HEK293 (cell line): ENCODE measurements around the gene CCDC40.
A peak's percentile ranks its signal among the peaks of the same experiment; 100 is the strongest.

ENCODE experiments used
- IKZF3 ChIP-seq: fragments of 450-650 bp; IDR thresholded peaks from 2 replicates; pipeline ENCODE4 v1.5.0; 2018; ENCODE audit warnings: missing biosample characterization, mild to moderate bottlenecking, missing genetic modification characterization, moderate library complexity
- KLF10 ChIP-seq: fragments of 450-650 bp; IDR thresholded peaks from 2 replicates; pipeline ENCODE4 v1.5.1; 2018; ENCODE audit warnings: missing biosample characterization, mild to moderate bottlenecking, missing genetic modification characterization
- ZBTB48 ChIP-seq: fragments of 450-650 bp; formaldehyde crosslinking; IDR thresholded peaks from 2 replicates; pipeline ENCODE4 v1.5.1; 2016; ENCODE audit warnings: missing biosample characterization, missing genetic modification characterization
- ZBTB8A ChIP-seq: fragments of 450-650 bp; formaldehyde crosslinking; IDR thresholded peaks from 2 replicates; pipeline ENCODE4 v1.5.1; 2016; ENCODE audit warnings: missing biosample characterization, missing genetic modification characterization
- ZEB2 ChIP-seq: fragments of 450-650 bp; formaldehyde crosslinking; IDR thresholded peaks from 2 replicates; pipeline ENCODE4 v1.5.1; 2016; ENCODE audit warnings: missing biosample characterization, missing genetic modification characterization
- ZFHX2 ChIP-seq: fragments of 450-650 bp; formaldehyde crosslinking; conservative IDR thresholded peaks from 2 replicates; pipeline ENCODE4 v1.5.1; 2016; ENCODE audit warnings: missing biosample characterization, missing genetic modification characterization
- ZNF146 ChIP-seq: fragments of 450-650 bp; formaldehyde crosslinking; IDR thresholded peaks from 2 replicates; pipeline ENCODE4 v1.5.1; 2016; ENCODE audit warnings: missing biosample characterization, missing genetic modification characterization
- ZNF221 ChIP-seq: fragments of 450-650 bp; formaldehyde crosslinking; IDR thresholded peaks from 2 replicates; pipeline ENCODE4 v1.5.1; 2017; ENCODE audit warnings: missing biosample characterization, missing genetic modification characterization, borderline replicate concordance
- ZNF548 ChIP-seq: fragments of 450-650 bp; formaldehyde crosslinking; IDR thresholded peaks from 2 replicates; pipeline ENCODE4 v1.5.1; 2016; ENCODE audit warnings: missing biosample characterization, missing genetic modification characterization
- ZNF549 ChIP-seq: fragments of 450-650 bp; IDR thresholded peaks from 2 replicates; pipeline ENCODE4 v1.5.1; 2018; ENCODE audit warnings: missing biosample characterization, missing genetic modification characterization, mild to moderate bottlenecking, inconsistent platforms, moderate library complexity
- ZNF629 ChIP-seq: fragments of 450-650 bp; formaldehyde crosslinking; IDR thresholded peaks from 2 replicates; pipeline ENCODE4 v1.5.1; 2017; ENCODE audit warnings: missing biosample characterization, missing genetic modification characterization
- ZNF654 ChIP-seq: fragments of 450-650 bp; formaldehyde crosslinking; IDR thresholded peaks from 2 replicates; pipeline ENCODE4 v1.5.1; 2016; ENCODE audit warnings: low read depth, missing biosample characterization, missing genetic modification characterization
- TF ChIP-seq, protein P1 (sequence below): fragments of 450-650 bp; formaldehyde crosslinking; IDR thresholded peaks from 2 replicates; pipeline ENCODE4 v1.5.0; 2017; ENCODE audit warnings: missing biosample characterization, missing genetic modification characterization, borderline replicate concordance
- TF ChIP-seq, protein P2 (sequence below): fragments of 450-650 bp; formaldehyde crosslinking; IDR thresholded peaks from 2 replicates; pipeline ENCODE4 v1.5.1; 2016; ENCODE audit warnings: missing biosample characterization, missing genetic modification characterization, low read depth
- TF ChIP-seq, protein P3 (sequence below): fragments of 450-650 bp; formaldehyde crosslinking; IDR thresholded peaks from 2 replicates; pipeline ENCODE4 v1.5.1; 2016; ENCODE audit warnings: missing biosample characterization, missing genetic modification characterization
- TF ChIP-seq, protein P4 (sequence below): fragments of 450-650 bp; formaldehyde crosslinking; IDR thresholded peaks from 2 replicates; pipeline ENCODE4 v1.5.1; 2016; ENCODE audit warnings: missing biosample characterization, missing genetic modification characterization, borderline replicate concordance
- TF ChIP-seq, protein P5 (sequence below): fragments of 450-650 bp; formaldehyde crosslinking; conservative IDR thresholded peaks from 2 replicates; pipeline ENCODE4 v1.5.1; 2016; ENCODE audit warnings: low read depth, missing biosample characterization, missing genetic modification characterization
- TF ChIP-seq, protein P6 (sequence below): fragments of 450-650 bp; formaldehyde crosslinking; IDR thresholded peaks from 2 replicates; pipeline ENCODE4 v1.5.1; 2016; ENCODE audit warnings: missing biosample characterization, missing genetic modification characterization
- TF ChIP-seq, protein P7 (sequence below): fragments of 450-650 bp; formaldehyde crosslinking; IDR thresholded peaks from 2 replicates; pipeline ENCODE4 v1.5.1; 2016; ENCODE audit warnings: missing biosample characterization, missing genetic modification characterization
- TF ChIP-seq, protein P8 (sequence below): fragments of 450-650 bp; formaldehyde crosslinking; IDR thresholded peaks from 2 replicates; pipeline ENCODE4 v1.5.1; 2016; ENCODE audit warnings: missing biosample characterization, missing genetic modification characterization

CCDC40 gene

DNA sequence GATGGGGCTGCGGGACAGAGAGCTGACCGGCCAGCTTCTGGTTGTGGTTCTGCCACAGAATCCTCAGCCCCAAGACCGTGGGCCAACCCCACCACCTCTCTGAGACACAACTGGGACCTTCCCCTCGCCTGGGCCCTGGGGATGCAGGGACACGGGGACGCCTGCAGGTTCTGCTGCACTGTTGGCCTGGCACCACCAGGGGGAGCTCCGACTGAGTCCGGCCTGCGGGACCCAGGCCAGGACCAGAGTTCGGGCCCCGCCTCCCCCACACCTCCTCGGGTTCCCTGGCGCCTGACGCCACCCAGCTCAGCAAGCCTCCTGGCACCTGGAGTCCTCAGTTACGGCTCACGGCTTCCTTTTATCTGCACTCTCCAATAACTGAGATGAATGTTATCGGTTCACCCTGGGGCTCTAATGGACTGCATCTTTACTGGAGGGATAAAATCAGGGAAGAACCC lies 28.0 kb upstream of the CCDC40 start (continued):
- TF ChIP-seq, protein P1, sequence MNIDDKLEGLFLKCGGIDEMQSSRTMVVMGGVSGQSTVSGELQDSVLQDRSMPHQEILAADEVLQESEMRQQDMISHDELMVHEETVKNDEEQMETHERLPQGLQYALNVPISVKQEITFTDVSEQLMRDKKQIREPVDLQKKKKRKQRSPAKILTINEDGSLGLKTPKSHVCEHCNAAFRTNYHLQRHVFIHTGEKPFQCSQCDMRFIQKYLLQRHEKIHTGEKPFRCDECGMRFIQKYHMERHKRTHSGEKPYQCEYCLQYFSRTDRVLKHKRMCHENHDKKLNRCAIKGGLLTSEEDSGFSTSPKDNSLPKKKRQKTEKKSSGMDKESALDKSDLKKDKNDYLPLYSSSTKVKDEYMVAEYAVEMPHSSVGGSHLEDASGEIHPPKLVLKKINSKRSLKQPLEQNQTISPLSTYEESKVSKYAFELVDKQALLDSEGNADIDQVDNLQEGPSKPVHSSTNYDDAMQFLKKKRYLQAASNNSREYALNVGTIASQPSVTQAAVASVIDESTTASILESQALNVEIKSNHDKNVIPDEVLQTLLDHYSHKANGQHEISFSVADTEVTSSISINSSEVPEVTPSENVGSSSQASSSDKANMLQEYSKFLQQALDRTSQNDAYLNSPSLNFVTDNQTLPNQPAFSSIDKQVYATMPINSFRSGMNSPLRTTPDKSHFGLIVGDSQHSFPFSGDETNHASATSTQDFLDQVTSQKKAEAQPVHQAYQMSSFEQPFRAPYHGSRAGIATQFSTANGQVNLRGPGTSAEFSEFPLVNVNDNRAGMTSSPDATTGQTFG (tag by site-specific recombination) = no peak
- no peak for TF ChIP-seq ZNF549 (tag by site-specific recombination)
- TF ChIP-seq, protein P2, sequence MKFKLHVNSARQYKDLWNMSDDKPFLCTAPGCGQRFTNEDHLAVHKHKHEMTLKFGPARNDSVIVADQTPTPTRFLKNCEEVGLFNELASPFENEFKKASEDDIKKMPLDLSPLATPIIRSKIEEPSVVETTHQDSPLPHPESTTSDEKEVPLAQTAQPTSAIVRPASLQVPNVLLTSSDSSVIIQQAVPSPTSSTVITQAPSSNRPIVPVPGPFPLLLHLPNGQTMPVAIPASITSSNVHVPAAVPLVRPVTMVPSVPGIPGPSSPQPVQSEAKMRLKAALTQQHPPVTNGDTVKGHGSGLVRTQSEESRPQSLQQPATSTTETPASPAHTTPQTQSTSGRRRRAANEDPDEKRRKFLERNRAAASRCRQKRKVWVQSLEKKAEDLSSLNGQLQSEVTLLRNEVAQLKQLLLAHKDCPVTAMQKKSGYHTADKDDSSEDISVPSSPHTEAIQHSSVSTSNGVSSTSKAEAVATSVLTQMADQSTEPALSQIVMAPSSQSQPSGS (tag by site-specific recombination) = no peak
- TF ChIP-seq, protein P3, sequence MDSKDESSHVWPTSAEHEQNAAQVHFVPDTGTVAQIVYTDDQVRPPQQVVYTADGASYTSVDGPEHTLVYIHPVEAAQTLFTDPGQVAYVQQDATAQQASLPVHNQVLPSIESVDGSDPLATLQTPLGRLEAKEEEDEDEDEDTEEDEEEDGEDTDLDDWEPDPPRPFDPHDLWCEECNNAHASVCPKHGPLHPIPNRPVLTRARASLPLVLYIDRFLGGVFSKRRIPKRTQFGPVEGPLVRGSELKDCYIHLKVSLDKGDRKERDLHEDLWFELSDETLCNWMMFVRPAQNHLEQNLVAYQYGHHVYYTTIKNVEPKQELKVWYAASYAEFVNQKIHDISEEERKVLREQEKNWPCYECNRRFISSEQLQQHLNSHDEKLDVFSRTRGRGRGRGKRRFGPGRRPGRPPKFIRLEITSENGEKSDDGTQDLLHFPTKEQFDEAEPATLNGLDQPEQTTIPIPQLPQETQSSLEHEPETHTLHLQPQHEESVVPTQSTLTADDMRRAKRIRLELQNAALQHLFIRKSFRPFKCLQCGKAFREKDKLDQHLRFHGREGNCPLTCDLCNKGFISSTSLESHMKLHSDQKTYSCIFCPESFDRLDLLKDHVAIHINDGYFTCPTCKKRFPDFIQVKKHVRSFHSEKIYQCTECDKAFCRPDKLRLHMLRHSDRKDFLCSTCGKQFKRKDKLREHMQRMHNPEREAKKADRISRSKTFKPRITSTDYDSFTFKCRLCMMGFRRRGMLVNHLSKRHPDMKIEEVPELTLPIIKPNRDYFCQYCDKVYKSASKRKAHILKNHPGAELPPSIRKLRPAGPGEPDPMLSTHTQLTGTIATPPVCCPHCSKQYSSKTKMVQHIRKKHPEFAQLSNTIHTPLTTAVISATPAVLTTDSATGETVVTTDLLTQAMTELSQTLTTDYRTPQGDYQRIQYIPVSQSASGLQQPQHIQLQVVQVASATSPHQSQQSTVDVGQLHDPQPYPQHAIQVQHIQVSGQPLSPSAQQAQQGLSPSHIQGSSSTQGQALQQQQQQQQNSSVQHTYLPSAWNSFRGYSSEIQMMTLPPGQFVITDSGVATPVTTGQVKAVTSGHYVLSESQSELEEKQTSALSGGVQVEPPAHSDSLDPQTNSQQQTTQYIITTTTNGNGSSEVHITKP (tag by site-specific recombination) = peak; percentile 37; the same call in 1 of the 2 replicates
- no peak for TF ChIP-seq ZNF548 (tag by site-specific recombination)
- peak; percentile 91 for TF ChIP-seq KLF10 (tag by site-specific recombination)
- TF ChIP-seq ZNF654 (tag by site-specific recombination) = peak; percentile 57
- no peak for TF ChIP-seq ZNF146 (tag by site-specific recombination)
- TF ChIP-seq ZEB2 = peak; percentile 51; the same call in 1 of the 2 replicates
- TF ChIP-seq, protein P4, sequence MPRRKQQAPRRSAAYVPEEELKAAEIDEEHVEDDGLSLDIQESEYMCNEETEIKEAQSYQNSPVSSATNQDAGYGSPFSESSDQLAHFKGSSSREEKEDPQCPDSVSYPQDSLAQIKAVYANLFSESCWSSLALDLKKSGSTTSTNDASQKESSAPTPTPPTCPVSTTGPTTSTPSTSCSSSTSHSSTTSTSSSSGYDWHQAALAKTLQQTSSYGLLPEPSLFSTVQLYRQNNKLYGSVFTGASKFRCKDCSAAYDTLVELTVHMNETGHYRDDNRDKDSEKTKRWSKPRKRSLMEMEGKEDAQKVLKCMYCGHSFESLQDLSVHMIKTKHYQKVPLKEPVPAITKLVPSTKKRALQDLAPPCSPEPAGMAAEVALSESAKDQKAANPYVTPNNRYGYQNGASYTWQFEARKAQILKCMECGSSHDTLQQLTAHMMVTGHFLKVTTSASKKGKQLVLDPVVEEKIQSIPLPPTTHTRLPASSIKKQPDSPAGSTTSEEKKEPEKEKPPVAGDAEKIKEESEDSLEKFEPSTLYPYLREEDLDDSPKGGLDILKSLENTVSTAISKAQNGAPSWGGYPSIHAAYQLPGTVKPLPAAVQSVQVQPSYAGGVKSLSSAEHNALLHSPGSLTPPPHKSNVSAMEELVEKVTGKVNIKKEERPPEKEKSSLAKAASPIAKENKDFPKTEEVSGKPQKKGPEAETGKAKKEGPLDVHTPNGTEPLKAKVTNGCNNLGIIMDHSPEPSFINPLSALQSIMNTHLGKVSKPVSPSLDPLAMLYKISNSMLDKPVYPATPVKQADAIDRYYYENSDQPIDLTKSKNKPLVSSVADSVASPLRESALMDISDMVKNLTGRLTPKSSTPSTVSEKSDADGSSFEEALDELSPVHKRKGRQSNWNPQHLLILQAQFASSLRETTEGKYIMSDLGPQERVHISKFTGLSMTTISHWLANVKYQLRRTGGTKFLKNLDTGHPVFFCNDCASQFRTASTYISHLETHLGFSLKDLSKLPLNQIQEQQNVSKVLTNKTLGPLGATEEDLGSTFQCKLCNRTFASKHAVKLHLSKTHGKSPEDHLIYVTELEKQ = no peak
- 0 out of 2 replicates have a peak, but pooled peaks have one; percentile 33 for TF ChIP-seq ZFHX2 (tag by site-specific recombination)
- TF ChIP-seq, protein P5, sequence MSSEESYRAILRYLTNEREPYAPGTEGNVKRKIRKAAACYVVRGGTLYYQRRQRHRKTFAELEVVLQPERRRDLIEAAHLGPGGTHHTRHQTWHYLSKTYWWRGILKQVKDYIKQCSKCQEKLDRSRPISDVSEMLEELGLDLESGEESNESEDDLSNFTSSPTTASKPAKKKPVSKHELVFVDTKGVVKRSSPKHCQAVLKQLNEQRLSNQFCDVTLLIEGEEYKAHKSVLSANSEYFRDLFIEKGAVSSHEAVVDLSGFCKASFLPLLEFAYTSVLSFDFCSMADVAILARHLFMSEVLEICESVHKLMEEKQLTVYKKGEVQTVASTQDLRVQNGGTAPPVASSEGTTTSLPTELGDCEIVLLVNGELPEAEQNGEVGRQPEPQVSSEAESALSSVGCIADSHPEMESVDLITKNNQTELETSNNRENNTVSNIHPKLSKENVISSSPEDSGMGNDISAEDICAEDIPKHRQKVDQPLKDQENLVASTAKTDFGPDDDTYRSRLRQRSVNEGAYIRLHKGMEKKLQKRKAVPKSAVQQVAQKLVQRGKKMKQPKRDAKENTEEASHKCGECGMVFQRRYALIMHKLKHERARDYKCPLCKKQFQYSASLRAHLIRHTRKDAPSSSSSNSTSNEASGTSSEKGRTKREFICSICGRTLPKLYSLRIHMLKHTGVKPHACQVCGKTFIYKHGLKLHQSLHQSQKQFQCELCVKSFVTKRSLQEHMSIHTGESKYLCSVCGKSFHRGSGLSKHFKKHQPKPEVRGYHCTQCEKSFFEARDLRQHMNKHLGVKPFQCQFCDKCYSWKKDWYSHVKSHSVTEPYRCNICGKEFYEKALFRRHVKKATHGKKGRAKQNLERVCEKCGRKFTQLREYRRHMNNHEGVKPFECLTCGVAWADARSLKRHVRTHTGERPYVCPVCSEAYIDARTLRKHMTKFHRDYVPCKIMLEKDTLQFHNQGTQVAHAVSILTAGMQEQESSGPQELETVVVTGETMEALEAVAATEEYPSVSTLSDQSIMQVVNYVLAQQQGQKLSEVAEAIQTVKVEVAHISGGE = no peak
- TF ChIP-seq ZNF221 (tag by site-specific recombination) = no peak
- TF ChIP-seq, protein P6, sequence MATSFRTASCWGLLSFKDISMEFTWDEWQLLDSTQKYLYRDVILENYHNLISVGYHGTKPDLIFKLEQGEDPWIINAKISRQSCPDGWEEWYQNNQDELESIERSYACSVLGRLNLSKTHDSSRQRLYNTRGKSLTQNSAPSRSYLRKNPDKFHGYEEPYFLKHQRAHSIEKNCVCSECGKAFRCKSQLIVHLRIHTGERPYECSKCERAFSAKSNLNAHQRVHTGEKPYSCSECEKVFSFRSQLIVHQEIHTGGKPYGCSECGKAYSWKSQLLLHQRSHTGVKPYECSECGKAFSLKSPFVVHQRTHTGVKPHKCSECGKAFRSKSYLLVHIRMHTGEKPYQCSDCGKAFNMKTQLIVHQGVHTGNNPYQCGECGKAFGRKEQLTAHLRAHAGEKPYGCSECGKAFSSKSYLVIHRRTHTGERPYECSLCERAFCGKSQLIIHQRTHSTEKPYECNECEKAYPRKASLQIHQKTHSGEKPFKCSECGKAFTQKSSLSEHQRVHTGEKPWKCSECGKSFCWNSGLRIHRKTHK (tag by site-specific recombination) = no peak
- TF ChIP-seq, protein P7, sequence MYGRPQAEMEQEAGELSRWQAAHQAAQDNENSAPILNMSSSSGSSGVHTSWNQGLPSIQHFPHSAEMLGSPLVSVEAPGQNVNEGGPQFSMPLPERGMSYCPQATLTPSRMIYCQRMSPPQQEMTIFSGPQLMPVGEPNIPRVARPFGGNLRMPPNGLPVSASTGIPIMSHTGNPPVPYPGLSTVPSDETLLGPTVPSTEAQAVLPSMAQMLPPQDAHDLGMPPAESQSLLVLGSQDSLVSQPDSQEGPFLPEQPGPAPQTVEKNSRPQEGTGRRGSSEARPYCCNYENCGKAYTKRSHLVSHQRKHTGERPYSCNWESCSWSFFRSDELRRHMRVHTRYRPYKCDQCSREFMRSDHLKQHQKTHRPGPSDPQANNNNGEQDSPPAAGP = peak; percentile 60; the same call in 1 of the 2 replicates
- peak; percentile 49; the same call in 1 of the 2 replicates for TF ChIP-seq ZNF629
- TF ChIP-seq, protein P8, sequence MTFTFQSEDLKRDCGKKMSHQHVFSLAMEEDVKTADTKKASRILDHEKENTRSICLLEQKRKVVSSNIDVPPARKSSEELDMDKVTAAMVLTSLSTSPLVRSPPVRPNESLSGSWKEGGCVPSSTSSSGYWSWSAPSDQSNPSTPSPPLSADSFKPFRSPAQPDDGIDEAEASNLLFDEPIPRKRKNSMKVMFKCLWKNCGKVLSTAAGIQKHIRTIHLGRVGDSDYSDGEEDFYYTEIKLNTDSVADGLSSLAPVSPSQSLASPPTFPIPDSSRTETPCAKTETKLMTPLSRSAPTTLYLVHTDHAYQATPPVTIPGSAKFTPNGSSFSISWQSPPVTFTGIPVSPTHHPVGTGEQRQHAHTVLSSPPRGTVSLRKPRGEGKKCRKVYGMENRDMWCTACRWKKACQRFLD (tag by site-specific recombination) = no peak
- TF ChIP-seq IKZF3 (tag by site-specific recombination) = peak; percentile 22; the same call in 1 of the 2 replicates
- peak; percentile 79 for TF ChIP-seq ZBTB48
- TF ChIP-seq ZBTB8A (tag by site-specific recombination) = no peak
